HL-60 (cell line): Measurements from ENCODE around the gene CSNK1D.
"Not testable (repeated sequence)": the region's sequence is repeated elsewhere in the genome, so short reads cannot be mapped to it uniquely, and the experiment has no call there.

ENCODE experiments used
- CTCF ChIP-seq: IDR thresholded peaks from one replicate; pipeline ENCODE4 v1.5.1; 2011; ENCODE audit warnings: low read length, control low read depth, inconsistent platforms; ENCODE audit not compliant: insufficient read depth
- POLR2AphosphoS5 ChIP-seq: IDR thresholded peaks from 2 replicates; pipeline ENCODE4 v1.6.1; 2012; ENCODE audit warnings: low read depth
- TF ChIP-seq, protein P1 (sequence below): IDR thresholded peaks from 2 replicates; pipeline ENCODE4 v1.6.1; 2012; ENCODE audit warnings: low read depth; ENCODE audit not compliant: insufficient replicate concordance

GRCh38 chr17:82259972-82260961, 13.2 kb downstream of the CSNK1D start:
- TF ChIP-seq, protein P1, sequence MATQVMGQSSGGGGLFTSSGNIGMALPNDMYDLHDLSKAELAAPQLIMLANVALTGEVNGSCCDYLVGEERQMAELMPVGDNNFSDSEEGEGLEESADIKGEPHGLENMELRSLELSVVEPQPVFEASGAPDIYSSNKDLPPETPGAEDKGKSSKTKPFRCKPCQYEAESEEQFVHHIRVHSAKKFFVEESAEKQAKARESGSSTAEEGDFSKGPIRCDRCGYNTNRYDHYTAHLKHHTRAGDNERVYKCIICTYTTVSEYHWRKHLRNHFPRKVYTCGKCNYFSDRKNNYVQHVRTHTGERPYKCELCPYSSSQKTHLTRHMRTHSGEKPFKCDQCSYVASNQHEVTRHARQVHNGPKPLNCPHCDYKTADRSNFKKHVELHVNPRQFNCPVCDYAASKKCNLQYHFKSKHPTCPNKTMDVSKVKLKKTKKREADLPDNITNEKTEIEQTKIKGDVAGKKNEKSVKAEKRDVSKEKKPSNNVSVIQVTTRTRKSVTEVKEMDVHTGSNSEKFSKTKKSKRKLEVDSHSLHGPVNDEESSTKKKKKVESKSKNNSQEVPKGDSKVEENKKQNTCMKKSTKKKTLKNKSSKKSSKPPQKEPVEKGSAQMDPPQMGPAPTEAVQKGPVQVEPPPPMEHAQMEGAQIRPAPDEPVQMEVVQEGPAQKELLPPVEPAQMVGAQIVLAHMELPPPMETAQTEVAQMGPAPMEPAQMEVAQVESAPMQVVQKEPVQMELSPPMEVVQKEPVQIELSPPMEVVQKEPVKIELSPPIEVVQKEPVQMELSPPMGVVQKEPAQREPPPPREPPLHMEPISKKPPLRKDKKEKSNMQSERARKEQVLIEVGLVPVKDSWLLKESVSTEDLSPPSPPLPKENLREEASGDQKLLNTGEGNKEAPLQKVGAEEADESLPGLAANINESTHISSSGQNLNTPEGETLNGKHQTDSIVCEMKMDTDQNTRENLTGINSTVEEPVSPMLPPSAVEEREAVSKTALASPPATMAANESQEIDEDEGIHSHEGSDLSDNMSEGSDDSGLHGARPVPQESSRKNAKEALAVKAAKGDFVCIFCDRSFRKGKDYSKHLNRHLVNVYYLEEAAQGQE: not testable (repeated sequence)
- TF ChIP-seq POLR2AphosphoS5: 0 out of 2 replicates have a peak, but pooled peaks have one; percentile 50
- not testable (repeated sequence) for TF ChIP-seq CTCF
